GM19099 (cell line): Measurements from ENCODE around the gene RRP36.

Experiments used
- POLR2A ChIP-seq: IDR thresholded peaks from 3 replicates; pipeline ENCODE4 v1.6.1; 2011; ENCODE audit warnings: low read depth; ENCODE audit not compliant: insufficient read length; ENCODE audit errors: extremely low read depth

RRP36 gene

DNA sequence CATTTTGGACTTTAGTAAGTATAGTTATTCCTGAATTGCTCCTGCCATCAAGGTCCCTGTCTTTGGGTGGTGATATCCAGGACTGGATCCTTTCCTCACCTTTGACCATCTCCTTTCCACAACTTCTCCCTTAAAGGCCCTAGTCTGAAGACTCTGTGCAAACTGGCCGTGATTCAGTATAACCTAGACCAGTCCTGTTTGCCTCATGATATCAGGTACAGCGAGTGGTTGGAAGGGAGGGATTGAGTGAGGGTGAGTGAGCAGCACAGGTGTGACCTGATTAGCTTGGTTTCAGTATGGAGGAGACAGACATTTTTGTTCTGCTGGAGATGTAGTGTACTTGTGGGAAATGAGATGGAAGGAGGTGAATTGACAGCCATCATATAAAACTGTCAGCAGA, 2.3 kb upstream of the RRP36 start:
- TF ChIP-seq POLR2A: no peak

DNA sequence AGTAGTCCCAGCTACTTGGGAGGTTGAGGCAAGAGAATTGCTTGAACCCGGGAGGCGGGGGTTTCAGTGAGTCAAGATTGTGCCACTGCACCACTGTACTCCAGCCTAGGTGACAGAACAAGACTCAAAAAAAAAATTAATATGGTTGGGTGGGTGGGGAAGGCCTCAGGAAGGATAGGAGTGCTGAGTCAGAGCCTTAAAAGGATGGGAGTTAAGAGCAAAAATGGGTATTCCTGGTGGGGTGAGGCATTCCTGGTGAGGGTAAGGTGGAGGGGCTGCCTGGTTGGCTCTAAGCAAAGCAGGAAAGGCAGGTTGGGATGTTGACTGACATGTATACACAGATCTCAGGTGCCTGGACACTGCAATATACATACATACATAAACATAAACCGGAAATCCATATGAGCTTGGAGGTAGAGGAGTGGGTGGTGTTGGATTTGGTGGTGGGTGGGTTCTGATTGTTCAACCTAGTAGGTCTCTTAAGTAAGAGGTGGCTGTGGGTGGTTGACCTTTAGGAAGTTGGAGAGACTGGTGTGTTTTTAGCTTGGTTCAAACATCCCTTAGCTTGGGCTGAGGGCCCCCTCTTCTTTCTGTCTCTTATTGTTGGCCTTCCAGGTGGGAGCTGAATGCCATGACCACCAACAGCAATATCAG, 1.2 kb upstream of the RRP36 start:
- no peak for TF ChIP-seq POLR2A

DNA sequence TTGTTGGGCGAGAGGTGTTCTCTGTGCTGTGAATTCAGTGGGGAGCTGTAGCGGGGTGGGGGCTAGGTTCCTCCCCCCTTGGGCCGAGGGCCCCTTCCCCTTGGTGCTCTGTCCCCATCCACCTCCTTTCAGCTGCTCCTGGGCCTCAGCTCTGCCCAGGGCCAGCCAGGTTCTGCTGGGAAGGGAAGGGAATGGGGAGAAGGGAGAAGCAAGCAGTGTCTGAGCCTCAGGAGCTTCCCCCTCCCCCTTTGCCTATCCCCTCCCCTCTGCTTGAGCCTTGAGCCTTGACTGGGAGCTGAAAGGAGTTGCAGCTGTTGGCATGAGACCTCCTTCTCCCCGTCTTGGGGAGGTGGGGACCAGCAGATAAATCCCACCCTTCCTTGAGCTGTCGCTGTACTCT, 576 bp upstream of the RRP36 start:
- TF ChIP-seq POLR2A: no peak

DNA sequence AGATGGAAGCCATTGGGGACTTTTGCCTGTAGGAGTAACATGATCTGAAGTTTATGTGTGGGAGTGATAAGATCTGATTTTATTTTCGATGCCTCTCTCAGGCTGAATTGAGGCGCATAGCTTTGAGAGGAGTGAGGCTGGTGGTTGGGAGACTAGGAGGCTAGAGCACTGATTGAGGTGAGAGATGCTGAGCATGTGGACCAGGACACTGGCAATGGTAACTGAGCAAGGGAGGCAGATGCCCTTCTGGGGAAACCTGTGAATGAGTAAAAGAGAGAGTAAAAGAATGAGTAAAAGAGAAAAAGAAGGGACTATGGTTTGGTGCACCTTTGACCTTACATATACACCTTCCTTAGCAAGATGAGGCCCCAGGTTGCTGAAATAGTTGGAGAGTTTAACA, 3.0 kb downstream of the RRP36 start:
- TF ChIP-seq POLR2A: no peak

DNA sequence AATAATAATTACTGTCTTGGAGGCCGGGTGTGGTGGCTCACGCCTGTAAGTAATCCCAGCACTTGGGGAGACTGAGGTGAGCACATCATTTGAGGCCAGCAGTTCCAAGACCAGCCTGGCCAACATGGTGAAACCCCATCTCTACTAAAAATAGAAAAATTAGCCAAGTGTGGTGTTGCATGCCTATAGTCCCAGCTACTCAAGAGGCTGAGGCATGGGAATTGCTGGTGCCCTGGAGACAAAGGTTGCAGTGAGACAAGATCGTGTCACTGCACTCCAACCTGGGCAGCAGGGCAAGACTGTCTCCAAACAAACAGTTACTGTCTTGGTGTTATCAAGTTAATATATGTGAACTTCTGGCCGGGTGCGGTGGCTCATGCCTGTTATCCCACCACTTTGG, 4.9 kb downstream of the RRP36 start:
- TF ChIP-seq POLR2A: no peak

DNA sequence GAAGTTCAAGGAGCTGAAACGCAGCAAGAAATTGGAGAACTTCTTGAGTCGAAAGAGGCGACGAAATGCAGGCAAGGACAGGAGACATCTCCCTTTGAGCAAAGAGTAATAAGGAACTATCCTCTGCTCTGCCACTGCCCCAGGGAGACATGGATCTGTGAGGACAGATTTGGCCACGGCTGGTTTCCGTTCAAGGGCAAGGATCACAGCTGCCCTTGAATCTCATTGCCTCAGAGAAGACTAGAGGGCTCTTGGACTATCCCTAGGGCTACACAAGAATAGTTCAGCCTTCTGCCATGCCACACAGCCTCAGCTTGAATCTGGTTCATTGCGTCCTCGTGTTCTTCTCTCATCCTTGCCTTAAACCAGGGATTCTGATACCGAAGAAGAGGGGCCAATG, 7.7 kb downstream of the RRP36 start:
- TF ChIP-seq POLR2A: no peak

DNA sequence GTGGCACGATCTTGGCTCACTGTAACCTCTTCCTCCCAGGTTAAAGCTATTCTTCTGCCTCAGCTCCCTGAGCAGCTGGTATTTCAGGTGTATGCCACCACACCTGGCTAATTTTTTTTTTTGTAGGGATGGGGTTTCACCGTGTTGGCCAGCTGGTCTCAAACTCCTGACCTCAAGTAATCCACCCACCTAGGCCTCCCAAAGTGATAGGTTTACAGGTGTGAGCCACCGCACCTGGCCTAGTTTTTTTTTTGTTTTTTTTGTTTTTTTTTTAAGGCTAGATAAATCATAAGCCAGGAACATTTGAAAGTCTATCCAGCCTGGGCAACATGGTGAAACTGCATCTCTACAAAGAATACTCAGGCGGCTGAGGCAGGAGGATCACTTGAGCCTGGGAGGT, 10.9 kb downstream of the RRP36 start:
- no peak for TF ChIP-seq POLR2A

DNA sequence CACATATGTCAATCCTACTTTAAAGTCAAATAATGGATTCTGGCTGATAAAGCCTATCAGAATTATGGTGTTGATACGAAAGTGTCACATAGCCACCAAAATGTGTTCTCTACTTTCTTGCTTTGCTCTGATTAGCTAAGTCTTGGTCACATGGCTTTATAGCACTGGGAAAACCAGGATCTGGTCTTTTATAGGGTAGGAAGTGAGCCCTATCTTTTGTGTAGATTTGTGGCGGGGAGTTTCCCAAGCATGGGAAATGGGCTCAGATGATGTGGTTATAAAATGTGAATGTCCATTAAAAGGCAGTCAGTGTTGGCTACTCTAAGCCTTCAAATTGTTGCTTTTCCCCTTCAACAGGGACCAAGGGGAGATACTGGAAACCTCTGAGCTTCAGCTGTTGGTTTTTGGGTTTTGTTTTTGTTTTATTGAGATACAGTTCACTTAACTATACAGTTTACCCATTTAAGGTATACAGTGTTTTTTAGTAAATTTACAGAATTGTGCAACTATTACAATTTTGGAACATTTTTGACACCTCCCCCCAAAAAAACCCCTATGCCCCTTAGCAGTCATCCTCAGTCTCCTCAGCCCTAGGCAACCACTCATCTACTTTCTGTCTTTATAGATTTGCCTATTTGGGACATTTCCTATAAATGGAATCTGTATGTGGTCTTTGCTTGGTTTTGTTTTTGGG, 12.2 kb downstream of the RRP36 start:
- TF ChIP-seq POLR2A: no peak

DNA sequence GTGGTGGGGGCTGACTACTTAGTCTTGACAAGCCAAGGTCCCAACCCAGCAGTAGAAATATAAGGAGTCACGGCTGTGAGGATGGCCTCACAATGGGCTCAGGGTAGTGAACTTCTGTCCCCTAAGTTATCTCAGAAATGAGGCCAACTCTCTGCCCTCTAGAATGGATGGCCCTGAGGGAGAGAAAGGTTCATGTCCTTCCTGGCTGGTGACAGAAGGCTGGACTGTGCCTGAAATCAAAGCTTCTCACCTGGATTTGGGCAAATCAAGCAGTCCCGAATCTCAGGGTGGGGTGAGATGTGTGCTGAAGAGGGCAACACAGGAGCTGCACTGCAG, 12.7 kb downstream of the RRP36 start:
- no peak for TF ChIP-seq POLR2A

DNA sequence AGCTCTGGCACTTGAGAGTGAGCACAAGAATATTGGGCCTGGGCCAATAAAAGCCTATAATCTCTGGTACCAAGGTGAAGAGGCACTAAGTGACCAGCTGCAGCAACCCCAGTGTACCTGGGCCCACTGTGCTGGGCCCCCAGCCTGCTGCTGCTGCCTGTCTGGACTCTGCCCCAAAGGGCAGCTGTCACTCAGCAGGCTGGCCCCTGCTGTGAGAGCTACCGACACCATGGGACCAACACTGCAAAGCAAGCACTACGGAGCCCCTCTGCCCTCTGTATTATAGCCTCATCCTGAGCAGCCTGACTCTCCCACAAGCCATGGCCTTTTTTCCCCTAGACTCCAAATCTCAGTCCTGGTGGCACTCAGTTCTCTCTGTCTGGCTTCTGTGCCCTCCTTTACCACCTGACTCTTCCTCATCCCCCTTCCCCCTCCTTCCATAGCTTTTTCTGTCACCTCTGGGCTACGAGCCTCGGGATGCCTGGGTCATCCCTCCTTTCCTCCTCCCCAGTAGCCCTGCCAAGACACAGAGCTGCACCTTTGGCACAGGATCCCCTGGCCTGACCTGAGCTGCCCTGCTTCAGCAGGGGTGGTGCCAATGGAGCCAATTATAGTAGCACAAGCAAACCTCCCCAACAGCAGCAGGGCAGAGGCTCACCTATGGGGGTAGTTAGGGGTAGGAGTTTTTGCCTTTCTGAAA, 14.2 kb downstream of the RRP36 start:
- TF ChIP-seq POLR2A: no peak

DNA sequence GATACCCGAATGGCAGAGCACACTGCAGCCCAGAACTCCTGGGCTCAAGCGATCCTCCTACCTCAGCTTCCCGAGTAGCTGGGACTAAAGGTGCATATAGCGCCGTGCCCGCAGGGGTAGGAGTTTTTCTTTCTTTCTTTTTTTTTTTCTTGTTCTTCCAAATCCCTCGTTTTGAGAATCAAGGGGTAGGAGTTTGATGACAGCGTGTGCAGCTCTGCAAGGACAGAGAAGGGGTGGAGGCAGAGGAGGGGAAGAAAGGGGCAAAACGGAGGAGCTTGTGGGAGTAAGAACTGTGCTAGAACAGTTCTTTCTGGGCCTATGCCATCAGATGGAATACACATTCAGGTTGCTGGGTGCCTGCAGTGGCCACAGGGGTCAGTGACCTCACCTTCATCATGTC, 15.3 kb downstream of the RRP36 start:
- TF ChIP-seq POLR2A: no peak

DNA sequence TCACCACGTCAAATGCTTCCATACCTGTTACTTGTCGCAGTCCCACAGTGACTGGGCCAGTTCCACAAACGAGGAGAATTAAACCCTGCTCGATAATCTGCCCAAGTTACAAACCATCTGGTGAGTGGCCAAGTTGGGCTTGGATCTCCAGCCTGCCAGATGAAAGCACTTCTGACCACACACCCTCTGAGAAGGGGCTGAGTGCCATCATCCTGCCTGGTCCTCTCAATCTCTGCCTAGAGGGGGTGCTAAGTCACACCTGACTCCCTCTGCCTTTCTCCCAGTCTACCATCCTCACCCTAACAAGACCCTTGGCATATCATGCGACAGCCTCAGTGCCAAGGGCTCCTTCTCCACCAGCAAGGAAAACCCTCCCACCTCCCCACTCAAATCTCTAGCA, 15.8 kb downstream of the RRP36 start:
- TF ChIP-seq POLR2A: no peak

DNA sequence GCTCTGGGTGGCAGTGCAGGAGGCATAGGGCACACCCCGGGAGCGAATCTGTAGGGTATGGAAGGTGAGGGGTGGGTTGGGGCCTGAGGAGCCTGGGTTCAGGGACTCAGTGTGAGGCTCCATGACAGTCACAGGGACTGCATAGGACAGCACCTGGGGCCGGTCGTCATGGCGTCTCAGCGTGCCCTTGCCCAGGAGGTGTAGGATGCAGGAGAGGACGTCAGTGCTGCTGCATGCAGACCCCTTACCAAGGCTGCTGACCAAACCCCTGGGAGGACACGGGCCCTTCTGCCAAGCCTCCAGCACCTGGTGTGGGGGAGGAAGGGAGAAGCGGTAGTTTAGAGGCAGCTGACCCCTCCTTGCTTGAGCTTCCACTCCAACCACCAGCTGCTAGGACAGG, 16.3 kb downstream of the RRP36 start:
- no peak for TF ChIP-seq POLR2A

DNA sequence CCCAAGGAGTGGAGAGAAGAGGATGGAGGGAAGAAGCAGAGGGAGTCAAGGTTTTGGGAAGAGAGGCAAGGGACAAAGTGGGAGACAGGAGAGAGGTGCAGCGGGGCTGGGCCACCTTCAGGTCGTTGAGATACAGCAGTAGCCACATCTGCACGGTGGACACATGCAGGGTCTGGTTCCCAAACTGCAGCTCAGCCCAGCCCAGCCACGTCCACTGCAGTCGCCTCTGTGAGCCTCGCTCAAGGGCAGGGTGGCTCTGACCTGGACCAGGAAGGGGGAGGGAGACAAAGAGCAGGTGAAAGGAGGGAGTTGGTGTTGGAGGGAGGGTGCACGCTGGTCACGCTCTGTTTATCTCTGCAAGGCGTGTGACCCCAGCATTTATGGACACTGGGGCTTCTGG, 17.3 kb downstream of the RRP36 start:
- no peak for TF ChIP-seq POLR2A

DNA sequence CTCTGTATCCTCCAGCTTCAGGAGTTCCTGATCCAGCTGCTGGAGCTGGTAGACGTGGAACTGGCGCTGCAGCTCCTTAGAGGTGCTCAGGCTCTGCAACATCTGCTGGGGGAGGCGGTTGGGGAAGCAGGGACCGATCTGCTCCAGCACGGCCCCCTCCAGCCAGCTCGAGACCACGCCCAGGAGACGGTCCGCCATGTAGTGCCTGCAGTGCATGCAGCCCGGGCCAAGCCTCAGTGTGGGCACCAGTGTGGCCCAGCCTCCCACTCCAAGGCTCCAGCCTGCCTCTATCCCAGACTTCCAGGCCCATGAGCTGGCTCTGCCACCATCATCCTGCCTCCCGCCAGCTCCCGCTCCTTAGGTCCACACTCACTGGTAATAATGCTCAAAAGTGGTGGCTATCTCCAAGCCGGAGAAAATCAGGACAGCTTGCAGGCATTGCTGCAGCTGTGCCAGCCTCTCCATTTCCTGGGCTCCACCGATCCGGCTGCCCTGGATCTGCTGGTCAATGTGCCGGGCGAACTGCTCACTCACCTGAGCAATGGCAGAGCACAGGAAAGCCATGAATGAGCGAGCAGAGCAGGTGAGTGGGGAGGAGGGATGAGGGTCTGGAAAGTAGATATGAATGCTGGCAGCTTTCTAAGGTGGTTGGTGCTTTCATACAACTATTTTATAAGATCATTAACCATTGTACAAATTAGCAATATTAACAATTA, 19.3 kb downstream of the RRP36 start:
- TF ChIP-seq POLR2A: no peak

DNA sequence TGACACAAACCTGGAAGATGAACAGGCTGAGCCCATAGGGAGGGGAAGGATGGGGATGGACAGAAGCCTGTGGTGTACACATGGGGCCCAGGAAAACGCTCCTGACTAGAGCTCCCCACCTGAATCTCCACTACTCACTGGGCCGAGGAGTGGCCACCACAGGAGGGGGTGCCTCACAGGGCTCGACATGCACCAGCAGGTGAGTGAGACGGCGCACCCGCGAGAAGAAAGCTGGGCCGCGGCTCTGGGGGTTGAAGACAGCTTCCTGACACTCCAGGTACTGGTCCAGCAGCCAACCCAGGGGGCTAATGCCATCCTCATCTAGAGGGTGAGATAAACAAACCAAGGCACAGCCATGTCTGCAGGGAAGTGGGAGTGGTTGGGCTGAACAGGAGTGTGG, 21.9 kb downstream of the RRP36 start:
- TF ChIP-seq POLR2A: no peak
